K562 (cell line): ENCODE data around the gene CEP70. TPM values are rescaled to one million over a fixed set of nuclear protein-coding genes. Genes with fewer than 3 reads are reported as not detected.

Experiments
- FOXM1 ChIP-seq, 2 experiments: fragments of 450-650 bp in 1 of 2; sonication (generic) in 1 of 2; formaldehyde crosslinking in 1 of 2; IDR thresholded peaks; 2 replicates each; pipeline versions ENCODE4 v1.6.1 to v1.9.0; 2017 to 2022; ENCODE audit warnings: low read depth in 2 of 2, mild to moderate bottlenecking in 2 of 2, missing genetic modification reagents in 1 of 2, moderate library complexity in 1 of 2
- HDAC2 ChIP-seq: fragments of 450-650 bp; IDR thresholded peaks from 2 replicates; pipeline ENCODE4 v1.6.1; 2016; ENCODE audit warnings: mild to moderate bottlenecking
- PBX2 ChIP-seq, 2 experiments: IDR thresholded peaks in 1 of 2; conservative IDR thresholded peaks in 1 of 2; 2 replicates each; pipeline ENCODE4 v1.6.1; 2016; ENCODE audit warnings: low read depth in 2 of 2, mild to moderate bottlenecking in 1 of 2, missing compliant biosample characterization in 1 of 2, missing genetic modification characterization in 1 of 2, moderate library complexity in 1 of 2
- SIN3A ChIP-seq, 2 experiments: fragments of 150-350 bp in 1 of 2; IDR thresholded peaks; 2 replicates each; pipeline ENCODE4 v1.6.1; 2011 to 2016; ENCODE audit warnings: borderline replicate concordance in 2 of 2, low read depth in 2 of 2, low read length in 2 of 2, mild to moderate bottlenecking in 2 of 2, moderate library complexity in 2 of 2; ENCODE audit not compliant: control insufficient read depth in 1 of 2
- ZBTB40 ChIP-seq, 2 experiments: fragments of 450-650 bp in 1 of 2; sonication (generic) in 1 of 2; formaldehyde crosslinking in 1 of 2; IDR thresholded peaks; 2 replicates each; pipeline versions ENCODE4 v1.7.1 to v1.9.0; 2016 to 2022; ENCODE audit warnings: inconsistent platforms in 1 of 2, mild to moderate bottlenecking in 1 of 2, missing genetic modification reagents in 1 of 2
- polyA plus RNA-seq, 8 experiments: library from polyadenylated mRNA; depleted of rRNA in 4 of 8; stranded (reverse) in 5 of 8; unstranded in 3 of 8; fragments of >200 nt; fragmentation: Nextera tagmentation in 2 of 8; fragmentation: Illumina TruSeq in 1 of 8; extraction: Ambion mirVana in 2 of 8; extraction: Trizol in 1 of 8; gene quantifications; 2 replicates each; pipeline versions ENCODE4 v1.2.1 to v1.2.3, GENCODE V29; 2011 to 2014; ENCODE audit warnings: inconsistent platforms in 1 of 8, missing spikeins in 1 of 8
- total RNA-seq, 7 experiments: library from RNA; depleted of rRNA in 6 of 7; stranded (reverse); fragments of >200 nt in 6 of 7; fragmentation: Illumina TruSeq in 2 of 7; extraction: Trizol in 2 of 7; gene quantifications; 2 replicates each; pipeline versions ENCODE4 v1.2.1 to v1.2.3, GENCODE V29; 2011 to 2021; ENCODE audit warnings: low replicate concordance in 1 of 7

Gene CEP70
- total and polyA plus RNA-seq, 9 of the 15 experiments (the other 6 are each of a cell fraction or from before 2014, with no cell fraction given): 16.1 to 31.5 (median 23.4) TPM

- TF ChIP-seq ZBTB40 (IDR thresholded peaks at IDR 0.05) (no peak), ZBTB40 (CRISPR knock-in tag; IDR thresholded peaks at IDR 0.05) (no peak), PBX2 (CRISPR knock-in tag; IDR thresholded peaks at IDR 0.05; ENCODE audit: low read depth) (no peak), PBX2 (tag; conservative IDR thresholded peaks at IDR 0.05; ENCODE audit: low read depth) (no peak), SIN3A (IDR thresholded peaks at IDR 0.05; ENCODE audit: borderline replicate concordance in 2 of 2, control insufficient read depth in 1 of 2, low read depth in 2 of 2, low read length in 2 of 2) (no peak), FOXM1 (IDR thresholded peaks at IDR 0.05; ENCODE audit: low read depth) (no peak), FOXM1 (CRISPR knock-in tag; IDR thresholded peaks at IDR 0.05; ENCODE audit: low read depth) (no peak), HDAC2 (no peak)
These were observed 84.5 kb downstream of the CEP70 start (continued) for GRCh38 chr3:138509586-138509985.
